ENCODE data around the gene CANT1. TPM values are rescaled to one million over a fixed set of nuclear protein-coding genes. Genes with fewer than 3 reads are reported as not detected.

The CANT1 gene
- total RNA-seq, 1 donor from 2014 or later = 23.1 TPM

GRCh38 chr17:79043191-79043930, 33.8 kb upstream of the CANT1 start:
- no peaks in the 10 kb centered on the region for H3K27me3 ChIP-seq
- H3K4me3 ChIP-seq = no peak overlapping the region
- H3K27ac ChIP-seq = no peak overlapping the region
- H3K4me1 ChIP-seq = peaks cover 27% of the 10 kb centered on the region
- no peaks in the 10 kb centered on the region for H3K9me3 ChIP-seq
- H3K36me3 ChIP-seq = no peaks in the 10 kb centered on the region
- no peak for TF ChIP-seq POLR2AphosphoS5 (IDR thresholded peaks at IDR 0.05; ENCODE audit: insufficient read depth in 1 of 2, low read depth in 1 of 2)
- no peak for DNase-seq (ENCODE audit: extremely low spot score in 2 of 2)
- intact Hi-C loops (cut with DNase I) = no loop called here

- Histone ChIP-seq H3K4me1 (peaks cover 24% of the 10 kb centered on the region), H3K27me3 (no peaks in the 10 kb centered on the region), H3K27ac (no peak overlapping the region), H3K36me3 (no peaks in the 10 kb centered on the region), H3K4me3 (no peak overlapping the region), H3K9me3 (no peaks in the 10 kb centered on the region)
- TF ChIP-seq POLR2AphosphoS5 (IDR thresholded peaks at IDR 0.05; ENCODE audit: insufficient read depth in 1 of 2, low read depth in 1 of 2) (peak in 1 of 2 donors; percentile 1), POLR2A (IDR thresholded peaks at IDR 0.05) (no peak), CTCF (IDR thresholded peaks at IDR 0.05) (peak; percentile 71 to 82 (median 76))
- no peak for DNase-seq (ENCODE audit: extremely low spot score in 2 of 2)
- intact Hi-C loops (cut with DNase I) = no loop called here
Observed at GRCh38 chr17:79042421-79043190, 33.0 kb upstream of the CANT1 start.

- H3K4me1 ChIP-seq = peaks cover 17% of the 10 kb centered on the region
- H3K27ac ChIP-seq = no peak overlapping the region
- H3K27me3 ChIP-seq = no peaks in the 10 kb centered on the region
- no peak for TF ChIP-seq CTCF (IDR thresholded peaks at IDR 0.05)
- TF ChIP-seq POLR2AphosphoS5 (IDR thresholded peaks at IDR 0.05; ENCODE audit: insufficient read depth in 1 of 2, low read depth in 1 of 2) = peak in 1 of 2 donors; percentile 13
- H3K36me3 ChIP-seq = no peaks in the 10 kb centered on the region
- no peak for DNase-seq (ENCODE audit: extremely low spot score in 2 of 2)
- H3K4me3 ChIP-seq = no peak overlapping the region
- no peaks in the 10 kb centered on the region for H3K9me3 ChIP-seq
- intact Hi-C loops (cut with DNase I) = no loop called here
Observed at GRCh38 chr17:79041723-79042420, 32.3 kb upstream of the CANT1 start.

GRCh38 chr17:79041041-79041570, 31.5 kb upstream of the CANT1 start:
- intact Hi-C loops (cut with DNase I) = no loop called here
- Histone ChIP-seq H3K27ac (no peak overlapping the region), H3K27me3 (no peaks in the 10 kb centered on the region), H3K4me1 (peaks cover 15% of the 10 kb centered on the region), H3K4me3 (no peak overlapping the region), H3K9me3 (no peaks in the 10 kb centered on the region), H3K36me3 (no peaks in the 10 kb centered on the region)
- TF ChIP-seq CTCF (IDR thresholded peaks at IDR 0.05) (no peak), POLR2A (IDR thresholded peaks at IDR 0.05) (no peak), POLR2AphosphoS5 (IDR thresholded peaks at IDR 0.05; ENCODE audit: insufficient read depth in 1 of 2, low read depth in 1 of 2) (no peak)
- DNase-seq (ENCODE audit: extremely low spot score in 2 of 2) = no peak

GRCh38 chr17:79039886-79040285, 30.3 kb upstream of the CANT1 start:
- H3K27ac ChIP-seq = no peak overlapping the region
- H3K4me3 ChIP-seq = no peak overlapping the region
- TF ChIP-seq CTCF (IDR thresholded peaks at IDR 0.05) = no peak
- H3K4me1 ChIP-seq = peaks cover 19% of the 10 kb centered on the region
- intact Hi-C loops (cut with DNase I) = no loop called here
- no peaks in the 10 kb centered on the region for H3K36me3 ChIP-seq
- DNase-seq (ENCODE audit: extremely low spot score in 2 of 2) = no peak
- no peaks in the 10 kb centered on the region for H3K27me3 ChIP-seq
- no peaks in the 10 kb centered on the region for H3K9me3 ChIP-seq
